GM12864 (cell line): Measurements from ENCODE around the gene WWC2.

ENCODE experiments used
- DNase-seq: peaks from one replicate; pipeline ENCODE4 v3.0.0-alpha.2; 2011; ENCODE audit warnings: low read depth
- H3K4me3 ChIP-seq: 2 replicates; pipeline ENCODE4 v1.5.1; 2011; ENCODE audit warnings: mild to moderate bottlenecking, low read depth, low read length, control low read depth
- CTCF ChIP-seq: IDR thresholded peaks from 2 replicates; pipeline ENCODE4 v1.5.1; 2011; ENCODE audit warnings: low read depth, mild to moderate bottlenecking, moderate library complexity, low read length, control low read depth, inconsistent platforms; ENCODE audit errors: missing control alignments

WWC2 gene

GRCh38 chr4:183073838-183074145, 25.3 kb upstream of the WWC2 start:
- no peak overlapping the region for H3K4me3 ChIP-seq
- DNase-seq = no peak

GRCh38 chr4:183074288-183074990, 24.6 kb upstream of the WWC2 start:
- no peak for DNase-seq

More at GRCh38 chr4:183073838-183074145, 25.3 kb upstream of the WWC2 start:
- no peak for TF ChIP-seq CTCF

GRCh38 chr4:183078634-183079033, 20.4 kb upstream of the WWC2 start:
- no peak for DNase-seq
- H3K4me3 ChIP-seq = no peak overlapping the region
- TF ChIP-seq CTCF = no peak

More at GRCh38 chr4:183074288-183074990, 24.6 kb upstream of the WWC2 start:
- no peak for TF ChIP-seq CTCF
- no peak overlapping the region for H3K4me3 ChIP-seq

GRCh38 chr4:183080372-183081115, 18.5 kb upstream of the WWC2 start:
- DNase-seq = no peak
- no peak for TF ChIP-seq CTCF

GRCh38 chr4:183081116-183081469, 18.0 kb upstream of the WWC2 start:
- TF ChIP-seq CTCF = no peak
- no peak for DNase-seq
- no peak overlapping the region for H3K4me3 ChIP-seq

More at GRCh38 chr4:183080372-183081115, 18.5 kb upstream of the WWC2 start:
- no peak overlapping the region for H3K4me3 ChIP-seq

- no peak for TF ChIP-seq CTCF
- DNase-seq = no peak
- H3K4me3 ChIP-seq = no peak overlapping the region
These were observed 17.0 kb upstream of the WWC2 start for GRCh38 chr4:183082053-183082452.
